ENCODE measurements around the gene SKI.

GRCh38 chr1:2296614-2297013 is 68.5 kb downstream of the SKI start:
- TF ChIP-seq GATA2 (IDR thresholded peaks at IDR 0.05; ENCODE audit: low read depth, low read length) (no peak), GATA3 (IDR thresholded peaks at IDR 0.05; ENCODE audit: low read depth, low read length) (no peak)

All from SH-SY5Y (cell line).